Measurements from ENCODE around the gene FAM234B.

GRCh38 chr12:13074396-13075117 lies 30.4 kb downstream of the FAM234B start:
- no peak for TF ChIP-seq EZH2 (IDR thresholded peaks at IDR 0.05; ENCODE audit: borderline replicate concordance, insufficient read depth, low read length, poor library complexity, severe bottlenecking)
- TF ChIP-seq, protein P1, sequence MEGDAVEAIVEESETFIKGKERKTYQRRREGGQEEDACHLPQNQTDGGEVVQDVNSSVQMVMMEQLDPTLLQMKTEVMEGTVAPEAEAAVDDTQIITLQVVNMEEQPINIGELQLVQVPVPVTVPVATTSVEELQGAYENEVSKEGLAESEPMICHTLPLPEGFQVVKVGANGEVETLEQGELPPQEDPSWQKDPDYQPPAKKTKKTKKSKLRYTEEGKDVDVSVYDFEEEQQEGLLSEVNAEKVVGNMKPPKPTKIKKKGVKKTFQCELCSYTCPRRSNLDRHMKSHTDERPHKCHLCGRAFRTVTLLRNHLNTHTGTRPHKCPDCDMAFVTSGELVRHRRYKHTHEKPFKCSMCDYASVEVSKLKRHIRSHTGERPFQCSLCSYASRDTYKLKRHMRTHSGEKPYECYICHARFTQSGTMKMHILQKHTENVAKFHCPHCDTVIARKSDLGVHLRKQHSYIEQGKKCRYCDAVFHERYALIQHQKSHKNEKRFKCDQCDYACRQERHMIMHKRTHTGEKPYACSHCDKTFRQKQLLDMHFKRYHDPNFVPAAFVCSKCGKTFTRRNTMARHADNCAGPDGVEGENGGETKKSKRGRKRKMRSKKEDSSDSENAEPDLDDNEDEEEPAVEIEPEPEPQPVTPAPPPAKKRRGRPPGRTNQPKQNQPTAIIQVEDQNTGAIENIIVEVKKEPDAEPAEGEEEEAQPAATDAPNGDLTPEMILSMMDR (IDR thresholded peaks at IDR 0.05; ENCODE audit: poor library complexity, severe bottlenecking) = no peak
